Measurements from ENCODE around the gene MICAL3. TPM values are rescaled to one million over a fixed set of nuclear protein-coding genes. Genes with fewer than 3 reads are reported as not detected.

MICAL3 gene
- total RNA-seq, 4 donors from 2014 or later, result 15.8 to 45.4 (median 31.6) TPM

DNA sequence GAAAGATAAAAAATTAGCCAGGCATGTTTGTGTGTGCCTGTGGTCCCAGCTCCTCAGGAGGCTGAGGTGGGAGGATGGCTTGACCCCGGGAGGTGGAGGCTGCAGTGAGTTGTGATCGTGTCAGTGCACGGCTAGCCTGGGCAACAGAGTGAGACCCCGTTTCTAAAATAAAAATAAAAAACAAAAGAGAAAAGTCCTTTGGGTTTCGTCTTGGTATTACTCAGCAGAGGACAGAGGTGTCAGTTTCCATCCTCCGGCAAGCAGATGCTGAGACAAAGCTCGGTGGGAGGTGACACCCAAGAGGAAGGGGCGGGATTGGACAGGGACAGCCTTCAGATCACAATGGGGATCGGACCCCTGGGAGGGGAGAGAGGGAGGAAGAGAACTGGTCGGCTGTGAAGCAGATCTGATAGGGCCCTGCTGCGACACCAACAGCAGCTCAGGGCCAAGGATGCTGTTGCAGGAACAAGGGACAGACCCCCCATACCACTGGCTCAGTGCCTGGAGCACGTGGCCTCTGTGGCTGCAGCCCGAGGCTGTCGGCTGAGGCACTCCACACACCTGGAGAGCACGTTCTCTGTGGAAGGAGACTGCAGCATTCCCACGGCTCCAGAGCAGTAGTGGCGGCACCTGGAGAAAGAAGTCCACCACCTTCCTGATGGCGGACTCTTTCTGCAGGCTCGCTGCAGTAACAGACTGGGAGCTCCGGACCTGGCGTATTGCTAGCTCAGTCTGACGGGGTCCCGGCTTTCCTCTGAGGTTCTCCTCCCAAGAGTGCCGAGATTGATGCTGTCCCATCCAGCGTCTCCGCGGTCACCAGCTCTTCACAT lies 244.9 kb downstream of the MICAL3 start:
- TF ChIP-seq, protein P1, sequence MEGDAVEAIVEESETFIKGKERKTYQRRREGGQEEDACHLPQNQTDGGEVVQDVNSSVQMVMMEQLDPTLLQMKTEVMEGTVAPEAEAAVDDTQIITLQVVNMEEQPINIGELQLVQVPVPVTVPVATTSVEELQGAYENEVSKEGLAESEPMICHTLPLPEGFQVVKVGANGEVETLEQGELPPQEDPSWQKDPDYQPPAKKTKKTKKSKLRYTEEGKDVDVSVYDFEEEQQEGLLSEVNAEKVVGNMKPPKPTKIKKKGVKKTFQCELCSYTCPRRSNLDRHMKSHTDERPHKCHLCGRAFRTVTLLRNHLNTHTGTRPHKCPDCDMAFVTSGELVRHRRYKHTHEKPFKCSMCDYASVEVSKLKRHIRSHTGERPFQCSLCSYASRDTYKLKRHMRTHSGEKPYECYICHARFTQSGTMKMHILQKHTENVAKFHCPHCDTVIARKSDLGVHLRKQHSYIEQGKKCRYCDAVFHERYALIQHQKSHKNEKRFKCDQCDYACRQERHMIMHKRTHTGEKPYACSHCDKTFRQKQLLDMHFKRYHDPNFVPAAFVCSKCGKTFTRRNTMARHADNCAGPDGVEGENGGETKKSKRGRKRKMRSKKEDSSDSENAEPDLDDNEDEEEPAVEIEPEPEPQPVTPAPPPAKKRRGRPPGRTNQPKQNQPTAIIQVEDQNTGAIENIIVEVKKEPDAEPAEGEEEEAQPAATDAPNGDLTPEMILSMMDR (IDR thresholded peaks at IDR 0.05; ENCODE audit: low read depth), result no peak

- TF ChIP-seq, protein P1 (IDR thresholded peaks at IDR 0.05; ENCODE audit: low read depth), result no peak
Observed at GRCh38 chr22:17778412-17778976, 245.9 kb downstream of the MICAL3 start.

- TF ChIP-seq, protein P1 (IDR thresholded peaks at IDR 0.05; ENCODE audit: low read depth), result no peak
Observed at GRCh38 chr22:17777717-17778044, 246.7 kb downstream of the MICAL3 start.

DNA sequence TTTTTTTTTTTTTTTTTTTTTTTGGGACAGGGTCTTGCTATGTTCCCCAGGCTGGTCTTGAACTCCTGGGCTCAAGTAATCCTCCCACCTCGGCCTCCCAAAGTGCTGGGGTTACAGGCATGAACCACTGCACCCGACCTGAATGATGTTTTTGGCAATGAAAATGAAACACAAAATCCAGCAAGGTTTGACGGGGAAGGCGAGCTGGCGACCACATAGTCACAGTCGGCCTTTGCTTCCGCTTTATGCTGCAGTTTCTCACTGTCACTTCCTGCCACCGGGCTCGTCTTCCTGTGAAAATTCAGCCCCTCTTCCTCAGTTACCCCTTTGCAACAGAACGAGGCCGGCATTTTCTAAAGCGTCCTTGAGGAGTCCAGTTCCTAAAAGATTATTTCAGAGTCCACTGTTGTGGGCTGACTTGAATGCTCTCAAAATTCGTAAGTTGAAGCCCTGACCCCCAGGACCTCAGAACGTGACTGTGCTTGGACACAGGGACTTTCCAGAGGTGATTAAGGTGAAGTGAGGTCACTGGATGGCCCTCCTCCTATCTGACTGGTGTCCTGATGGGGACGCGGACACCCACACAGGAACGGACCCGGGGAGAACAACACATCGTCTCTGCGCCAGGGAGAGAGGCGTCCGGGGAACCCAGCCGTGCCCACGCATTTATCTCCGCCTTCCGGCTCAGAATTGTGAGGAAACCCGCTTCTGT lies 247.2 kb downstream of the MICAL3 start:
- TF ChIP-seq, protein P1 (IDR thresholded peaks at IDR 0.05; ENCODE audit: low read depth), result no peak

- TF ChIP-seq, protein P1 (IDR thresholded peaks at IDR 0.05; ENCODE audit: low read depth), result no peak
Observed at GRCh38 chr22:17775781-17776465, 248.4 kb downstream of the MICAL3 start.

- TF ChIP-seq, protein P1 (IDR thresholded peaks at IDR 0.05; ENCODE audit: low read depth), result no peak
Observed at GRCh38 chr22:17774926-17775685, 249.3 kb downstream of the MICAL3 start.

All from subcutaneous adipose tissue (tissue), 4 donors.